Upper lobe of right lung (tissue), 1 donor: ENCODE data around the gene RPS8. TPM values are rescaled to one million over a fixed set of nuclear protein-coding genes. Genes with fewer than 3 reads are reported as not detected.
A peak's percentile ranks its signal among the peaks of the same experiment; 100 is the strongest.
"Not testable (repeated sequence)": the region's sequence is repeated elsewhere in the genome, so short reads cannot be mapped to it uniquely, and the experiment has no call there.

Source experiments
- ATAC-seq: fragments of 200-7000 bp; cut with Tn5 transposase; one replicate; pipeline ENCODE4 v1.9.1; 2020; ENCODE audit warnings: mild to moderate bottlenecking, moderate library complexity
- DNase-seq: peaks from one replicate; pipeline ENCODE4 v3.0.0-alpha.2; 2020
- H3K27ac ChIP-seq: fragments of 200-600 bp; one replicate; pipeline ENCODE4 v1.8.0; 2022
- H3K27me3 ChIP-seq: fragments of 200-600 bp; one replicate; pipeline ENCODE4 v1.8.0; 2022; ENCODE audit warnings: mild to moderate bottlenecking
- H3K36me3 ChIP-seq: fragments of 200-600 bp; one replicate; pipeline ENCODE4 v1.8.0; 2022
- H3K4me1 ChIP-seq: fragments of 200-600 bp; one replicate; pipeline ENCODE4 v1.8.0; 2022
- H3K4me3 ChIP-seq: fragments of 200-600 bp; one replicate; pipeline ENCODE4 v1.8.0; 2022; ENCODE audit warnings: mild to moderate bottlenecking
- H3K9me3 ChIP-seq: fragments of 200-600 bp; one replicate; pipeline ENCODE4 v1.8.0; 2022
- intact Hi-C: fragments of 100-400 bp; cut with DNase I; formaldehyde crosslinking; loops from one replicate; pipeline ENCODE4 v1.11.0; 2022
- total RNA-seq: library from RNA; stranded (reverse); fragmentation: NEBNext Ultra II Directional; extraction: Animal tissue kit (Norgen Biotek cat#: 25700); gene quantifications from one replicate; pipeline ENCODE4 v1.2.1, GENCODE V29; 2021
- TF ChIP-seq, protein P1 (sequence below): fragments of 200-600 bp; IDR thresholded peaks from one replicate; pipeline ENCODE4 v1.8.0; 2022; ENCODE audit warnings: antibody characterized with exemption
- donor health status: DM: no; HTN: yes; CAD: no; lungs with severe emphysema.

Gene RPS8
- total RNA-seq, 1 donor from 2014 or later: 1,338 TPM

DNA sequence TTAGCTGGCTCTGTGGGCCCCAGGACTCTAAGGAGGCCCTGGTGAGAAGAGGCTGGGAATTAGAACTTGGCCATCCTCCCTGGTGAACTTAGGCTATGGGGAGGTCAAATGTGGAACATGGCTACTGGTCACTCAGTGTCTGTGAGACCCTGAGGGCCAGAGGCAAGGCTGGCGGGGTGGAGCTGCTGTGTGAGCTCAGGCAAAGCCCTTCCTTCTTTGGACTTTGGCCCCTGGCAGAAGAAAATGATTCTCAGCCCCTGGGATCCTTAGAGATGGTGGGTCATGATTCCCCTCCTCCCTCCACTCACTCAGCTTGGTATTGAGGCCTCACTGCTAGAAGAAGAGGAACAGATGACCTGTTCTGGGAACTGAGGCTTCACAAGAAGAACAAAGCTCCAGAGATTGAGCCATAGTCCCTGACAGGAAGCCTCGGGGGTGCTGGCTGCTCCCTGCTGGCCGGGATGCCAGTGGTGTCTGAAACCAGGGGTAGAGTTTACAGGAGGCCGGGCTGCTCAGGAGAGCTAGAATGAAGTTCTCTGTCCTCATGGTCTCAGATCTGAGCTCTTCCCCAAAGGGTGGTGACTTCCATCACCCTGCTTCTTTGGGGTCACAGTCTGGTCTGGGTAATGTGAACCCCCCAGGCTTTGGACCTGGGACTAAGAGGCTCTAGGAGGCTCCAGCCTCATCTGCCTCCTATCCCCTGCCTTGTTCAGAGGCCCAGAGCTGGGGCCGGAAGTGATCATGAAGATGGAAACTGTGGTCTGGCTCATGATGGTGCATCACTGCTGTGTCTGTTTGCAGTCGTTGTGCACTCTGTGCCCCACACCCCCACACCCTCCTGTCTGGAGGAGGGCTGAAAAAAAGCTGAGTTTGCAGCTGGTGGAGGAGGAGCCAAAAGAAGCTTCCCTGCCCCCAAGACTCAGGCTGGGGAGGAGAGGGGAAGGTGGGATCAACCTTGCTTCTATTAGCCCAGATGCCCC lies 33.9 kb downstream of the RPS8 start:
- TF ChIP-seq, protein P1, sequence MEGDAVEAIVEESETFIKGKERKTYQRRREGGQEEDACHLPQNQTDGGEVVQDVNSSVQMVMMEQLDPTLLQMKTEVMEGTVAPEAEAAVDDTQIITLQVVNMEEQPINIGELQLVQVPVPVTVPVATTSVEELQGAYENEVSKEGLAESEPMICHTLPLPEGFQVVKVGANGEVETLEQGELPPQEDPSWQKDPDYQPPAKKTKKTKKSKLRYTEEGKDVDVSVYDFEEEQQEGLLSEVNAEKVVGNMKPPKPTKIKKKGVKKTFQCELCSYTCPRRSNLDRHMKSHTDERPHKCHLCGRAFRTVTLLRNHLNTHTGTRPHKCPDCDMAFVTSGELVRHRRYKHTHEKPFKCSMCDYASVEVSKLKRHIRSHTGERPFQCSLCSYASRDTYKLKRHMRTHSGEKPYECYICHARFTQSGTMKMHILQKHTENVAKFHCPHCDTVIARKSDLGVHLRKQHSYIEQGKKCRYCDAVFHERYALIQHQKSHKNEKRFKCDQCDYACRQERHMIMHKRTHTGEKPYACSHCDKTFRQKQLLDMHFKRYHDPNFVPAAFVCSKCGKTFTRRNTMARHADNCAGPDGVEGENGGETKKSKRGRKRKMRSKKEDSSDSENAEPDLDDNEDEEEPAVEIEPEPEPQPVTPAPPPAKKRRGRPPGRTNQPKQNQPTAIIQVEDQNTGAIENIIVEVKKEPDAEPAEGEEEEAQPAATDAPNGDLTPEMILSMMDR: no peak
- peak; percentile 6 for ATAC-seq
- no peaks in the 10 kb centered on the region for H3K27me3 ChIP-seq
- H3K4me3 ChIP-seq: peak overlapping the region; percentile 45
- intact Hi-C loops: no loop called here
- H3K27ac ChIP-seq: peak overlapping the region; percentile 100
- DNase-seq: peak; percentile 80
- no peaks in the 10 kb centered on the region for H3K9me3 ChIP-seq
- H3K36me3 ChIP-seq: peaks cover 27% of the 10 kb centered on the region
- H3K4me1 ChIP-seq: peaks cover 78% of the 10 kb centered on the region

GRCh38 chr1:44810101-44810761 lies 34.9 kb downstream of the RPS8 start:
- H3K4me1 ChIP-seq: peaks cover 78% of the 10 kb centered on the region
- TF ChIP-seq, protein P1: no peak
- ATAC-seq: no peak
- peak overlapping the region; percentile 100 for H3K27ac ChIP-seq
- H3K9me3 ChIP-seq: no peaks in the 10 kb centered on the region
- peak; percentile 89 for DNase-seq
- peaks cover 16% of the 10 kb centered on the region for H3K36me3 ChIP-seq
- H3K4me3 ChIP-seq: no peak overlapping the region
- no peaks in the 10 kb centered on the region for H3K27me3 ChIP-seq
- intact Hi-C loops: no loop called here

DNA sequence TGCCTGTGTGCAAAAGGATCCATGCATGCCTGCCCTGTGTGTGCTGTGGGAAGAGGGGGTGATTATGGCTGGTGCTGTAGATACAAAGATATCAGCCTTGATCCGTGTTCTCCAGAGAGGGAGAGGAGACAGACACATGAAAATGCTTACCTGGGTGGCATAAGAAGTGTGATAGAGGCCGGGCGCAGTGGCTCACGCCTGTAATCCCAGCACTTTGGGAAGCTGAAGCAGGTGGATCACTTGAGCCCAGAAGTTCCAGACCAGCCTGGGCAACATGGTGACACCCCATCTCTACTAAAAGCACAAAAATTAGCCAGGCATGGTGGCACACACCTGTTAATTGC lies 35.4 kb downstream of the RPS8 start:
- H3K4me3 ChIP-seq, ATAC-seq, intact Hi-C loops, H3K9me3 ChIP-seq, H3K27me3 ChIP-seq: not testable (repeated sequence)
- Histone ChIP-seq H3K4me1 (peaks cover 75% of the 10 kb centered on the region), H3K36me3 (peaks cover 11% of the 10 kb centered on the region), H3K27ac (peak overlapping the region; percentile 100)
- peak; percentile 47 for DNase-seq

DNA sequence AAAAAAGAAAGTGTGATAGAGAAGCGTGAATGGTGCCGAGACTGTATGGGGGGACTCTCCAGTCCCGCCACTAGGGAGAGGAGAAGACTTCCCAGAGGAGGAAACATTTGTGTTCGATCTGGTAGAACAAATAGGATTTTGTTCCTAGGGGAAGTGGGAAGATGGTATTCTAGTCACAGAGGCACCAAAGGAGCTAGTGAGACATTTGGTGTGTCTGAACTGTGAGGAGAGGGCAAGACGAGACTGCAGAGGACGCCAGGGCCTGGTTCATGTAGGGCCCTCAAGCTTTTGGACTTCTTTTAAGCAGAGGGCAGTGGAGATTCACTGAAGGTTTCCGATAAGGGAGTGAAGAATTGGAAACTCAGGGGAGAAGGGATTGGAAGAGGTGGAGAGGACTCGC lies 35.9 kb downstream of the RPS8 start:
- H3K9me3 ChIP-seq: no peaks in the 10 kb centered on the region
- H3K27ac ChIP-seq: peak overlapping the region; percentile 100
- ATAC-seq (no peak), DNase-seq (peak; percentile 12)
- H3K36me3 ChIP-seq: peaks cover 6% of the 10 kb centered on the region
- no peak overlapping the region for H3K4me3 ChIP-seq
- peaks cover 70% of the 10 kb centered on the region for H3K4me1 ChIP-seq
- TF ChIP-seq, protein P1: no peak
- H3K27me3 ChIP-seq: no peaks in the 10 kb centered on the region
- intact Hi-C loops: no loop called here

- intact Hi-C loops: no loop called here
- Histone ChIP-seq H3K27me3 (no peaks in the 10 kb centered on the region), H3K9me3 (no peaks in the 10 kb centered on the region), H3K4me1 (peaks cover 53% of the 10 kb centered on the region), H3K4me3 (peak overlapping the region; percentile 60), H3K36me3 (no peaks in the 10 kb centered on the region), H3K27ac (peak overlapping the region; percentile 87)
- DNase-seq (peak; percentile 73), ATAC-seq (peak; percentile 0)
- TF ChIP-seq, protein P1: no peak
Observed at GRCh38 chr1:44812822-44813543, 37.6 kb downstream of the RPS8 start.

DNA sequence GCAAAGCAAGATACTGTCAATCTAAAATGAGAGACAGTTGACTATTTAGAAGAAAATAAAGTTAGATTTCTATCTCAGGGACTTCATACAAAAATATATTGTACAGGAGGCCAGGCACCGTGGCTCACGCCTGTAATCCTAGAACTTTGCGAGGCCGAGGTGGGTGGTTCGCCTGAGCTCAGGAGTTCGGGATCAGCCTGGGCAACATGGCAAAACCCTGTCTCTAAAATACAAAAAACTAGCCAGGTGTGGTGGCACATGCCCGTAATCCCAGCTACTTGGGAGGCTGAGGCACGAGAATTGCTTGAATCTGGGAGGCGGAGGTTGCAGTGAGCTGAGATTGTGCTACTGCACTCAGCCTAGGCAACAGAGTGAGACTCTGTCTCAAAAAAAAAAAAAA lies 40.6 kb downstream of the RPS8 start:
- H3K27ac ChIP-seq, H3K9me3 ChIP-seq, H3K27me3 ChIP-seq, intact Hi-C loops, H3K36me3 ChIP-seq, H3K4me3 ChIP-seq, ATAC-seq: not testable (repeated sequence)
- peak; percentile 42 for DNase-seq
- H3K4me1 ChIP-seq: peaks cover 29% of the 10 kb centered on the region
